OCI-LY1 (cell line): ENCODE results near the gene PTPRM.

Source experiments
- EZH2 ChIP-seq: fragments of 200-600 bp; sonication (generic), shearing (Covaris generic); IDR thresholded peaks from 2 replicates; pipeline ENCODE4 v1.8.0; 2017; ENCODE audit warnings: borderline replicate concordance, mixed run types, mild to moderate bottlenecking, antibody characterized with exemption, low read length, moderate library complexity, mixed read lengths
- TF ChIP-seq, protein P1 (sequence below): fragments of 200-600 bp; sonication (generic), shearing (Covaris generic); IDR thresholded peaks from 2 replicates; pipeline ENCODE4 v1.5.1; 2017; ENCODE audit warnings: mild to moderate bottlenecking, antibody characterized with exemption, low read length, moderate library complexity, mixed read lengths

DNA sequence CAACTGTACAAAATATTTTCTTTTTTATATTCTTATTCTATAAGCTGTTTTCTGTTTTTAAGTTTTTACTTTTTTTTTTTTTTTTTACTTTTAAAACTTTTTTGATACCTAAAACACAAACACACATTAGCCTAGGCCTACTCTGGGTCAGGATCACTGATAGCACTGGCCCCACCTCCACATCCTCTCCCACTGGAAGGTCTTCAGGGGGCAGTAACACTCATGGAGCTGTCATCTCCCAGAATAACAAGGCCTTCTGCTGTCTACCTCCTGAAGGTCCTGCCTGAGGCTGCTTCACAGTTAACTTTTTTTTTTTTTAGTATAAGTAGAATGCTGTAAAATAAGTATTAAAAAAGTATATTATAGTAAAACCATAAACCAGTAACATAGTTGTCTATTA, 415.1 kb downstream of the PTPRM start:
- TF ChIP-seq, protein P1, sequence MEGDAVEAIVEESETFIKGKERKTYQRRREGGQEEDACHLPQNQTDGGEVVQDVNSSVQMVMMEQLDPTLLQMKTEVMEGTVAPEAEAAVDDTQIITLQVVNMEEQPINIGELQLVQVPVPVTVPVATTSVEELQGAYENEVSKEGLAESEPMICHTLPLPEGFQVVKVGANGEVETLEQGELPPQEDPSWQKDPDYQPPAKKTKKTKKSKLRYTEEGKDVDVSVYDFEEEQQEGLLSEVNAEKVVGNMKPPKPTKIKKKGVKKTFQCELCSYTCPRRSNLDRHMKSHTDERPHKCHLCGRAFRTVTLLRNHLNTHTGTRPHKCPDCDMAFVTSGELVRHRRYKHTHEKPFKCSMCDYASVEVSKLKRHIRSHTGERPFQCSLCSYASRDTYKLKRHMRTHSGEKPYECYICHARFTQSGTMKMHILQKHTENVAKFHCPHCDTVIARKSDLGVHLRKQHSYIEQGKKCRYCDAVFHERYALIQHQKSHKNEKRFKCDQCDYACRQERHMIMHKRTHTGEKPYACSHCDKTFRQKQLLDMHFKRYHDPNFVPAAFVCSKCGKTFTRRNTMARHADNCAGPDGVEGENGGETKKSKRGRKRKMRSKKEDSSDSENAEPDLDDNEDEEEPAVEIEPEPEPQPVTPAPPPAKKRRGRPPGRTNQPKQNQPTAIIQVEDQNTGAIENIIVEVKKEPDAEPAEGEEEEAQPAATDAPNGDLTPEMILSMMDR: no peak
- no peak for TF ChIP-seq EZH2
